Dermis blood vessel endothelial cell (primary cell): ENCODE results near the gene ST6GAL1. TPM values are rescaled to one million over a fixed set of nuclear protein-coding genes. Genes with fewer than 3 reads are reported as not detected.
A peak's percentile ranks its signal among the peaks of the same experiment; 100 is the strongest.

Source experiments
- DNase-seq: peaks from one replicate; pipeline ENCODE4 v3.0.0; 2010
- total RNA-seq: library from RNA; depleted of rRNA; stranded (reverse); fragments of >200 nt; gene quantifications from 2 replicates; pipeline ENCODE4 v1.2.3, GENCODE V29; 2014

Gene ST6GAL1
- total RNA-seq, 1 donor from 2014 or later, result 104 TPM

GRCh38 chr3:187024536-187025226 lies 94.4 kb downstream of the ST6GAL1 start:
- no peak for DNase-seq

- DNase-seq, result no peak
Observed at GRCh38 chr3:187025254-187025655, 94.9 kb downstream of the ST6GAL1 start.

- no peak for DNase-seq
Observed at GRCh38 chr3:187025656-187026316, 95.5 kb downstream of the ST6GAL1 start.

- DNase-seq, result no peak
Observed at GRCh38 chr3:187026317-187026670, 96.0 kb downstream of the ST6GAL1 start.

- no peak for DNase-seq
Observed at GRCh38 chr3:187027531-187028278, 97.4 kb downstream of the ST6GAL1 start.

- no peak for DNase-seq
Observed at GRCh38 chr3:187031934-187032333, 101.6 kb downstream of the ST6GAL1 start.

GRCh38 chr3:187036394-187036793 lies 106.1 kb downstream of the ST6GAL1 start:
- no peak for DNase-seq

- no peak for DNase-seq
Observed at GRCh38 chr3:187039100-187039722, 108.9 kb downstream of the ST6GAL1 start.

GRCh38 chr3:187039723-187040414 lies 109.5 kb downstream of the ST6GAL1 start:
- DNase-seq, result no peak

GRCh38 chr3:187040516-187041361 lies 110.4 kb downstream of the ST6GAL1 start:
- no peak for DNase-seq

GRCh38 chr3:187041362-187042307 lies 111.3 kb downstream of the ST6GAL1 start:
- peak; percentile 76 for DNase-seq

GRCh38 chr3:187042346-187042745 lies 112.0 kb downstream of the ST6GAL1 start:
- no peak for DNase-seq

GRCh38 chr3:187042874-187043458 lies 112.6 kb downstream of the ST6GAL1 start:
- no peak for DNase-seq

GRCh38 chr3:187044206-187044605 lies 113.9 kb downstream of the ST6GAL1 start:
- DNase-seq, result peak; percentile 79

- peak; percentile 81 for DNase-seq
Observed at GRCh38 chr3:187044867-187045552, 114.7 kb downstream of the ST6GAL1 start.

GRCh38 chr3:187046033-187046432 lies 115.7 kb downstream of the ST6GAL1 start:
- no peak for DNase-seq

GRCh38 chr3:187049462-187050101 lies 119.3 kb downstream of the ST6GAL1 start:
- no peak for DNase-seq

GRCh38 chr3:187051066-187051465 lies 120.7 kb downstream of the ST6GAL1 start:
- DNase-seq, result no peak
